H9 (cell line): ENCODE data around the gene GLB1L. TPM values are rescaled to one million over a fixed set of nuclear protein-coding genes. Genes with fewer than 3 reads are reported as not detected.

Source experiments
- DNase-seq: peaks from one replicate; pipeline ENCODE4 v3.0.0-alpha.2; 2017
- H2AFZ ChIP-seq: one replicate; pipeline ENCODE4 v1.6.1; 2013; ENCODE audit warnings: mild to moderate bottlenecking, low read length, control low read depth, moderate library complexity
- H2AK5ac ChIP-seq: 2 replicates; pipeline ENCODE4 v1.6.1; 2013; ENCODE audit warnings: low read length, control low read depth, mixed read lengths; ENCODE audit not compliant: insufficient read length
- H2BK120ac ChIP-seq: one replicate; pipeline ENCODE4 v1.6.1; 2013; ENCODE audit warnings: low read depth, mild to moderate bottlenecking, low read length, control low read depth, inconsistent platforms; ENCODE audit not compliant: poor library complexity, severe bottlenecking
- H2BK12ac ChIP-seq: 2 replicates; pipeline ENCODE4 v1.6.1; 2013; ENCODE audit warnings: low read length, control low read depth, mixed read lengths, low read depth; ENCODE audit not compliant: insufficient read length
- H2BK15ac ChIP-seq: 2 replicates; pipeline ENCODE4 v1.6.1; 2013; ENCODE audit warnings: low read depth, low read length, control low read depth
- H2BK20ac ChIP-seq: one replicate; pipeline ENCODE4 v1.6.1; 2013; ENCODE audit warnings: low read depth, mild to moderate bottlenecking, low read length, control low read depth, inconsistent platforms; ENCODE audit not compliant: poor library complexity, severe bottlenecking
- H2BK5ac ChIP-seq: 2 replicates; pipeline ENCODE4 v1.6.1; 2013; ENCODE audit warnings: low read length, control low read depth, mixed read lengths; ENCODE audit not compliant: insufficient read length
- H3K14ac ChIP-seq: 2 replicates; pipeline ENCODE4 v1.6.1; 2013; ENCODE audit warnings: low read length, control low read depth; ENCODE audit not compliant: insufficient read depth
- H3K18ac ChIP-seq: 2 replicates; pipeline ENCODE4 v1.6.1; 2013; ENCODE audit warnings: low read depth, mild to moderate bottlenecking, mixed read lengths, low read length, control low read depth; ENCODE audit not compliant: insufficient read length
- H3K23ac ChIP-seq: 2 replicates; pipeline ENCODE4 v1.6.1; 2013; ENCODE audit warnings: low read length, control low read depth, mixed read lengths, low read depth; ENCODE audit not compliant: insufficient read length
- H3K23me2 ChIP-seq: 2 replicates; pipeline ENCODE4 v1.6.1; 2013; ENCODE audit warnings: low read depth, mild to moderate bottlenecking, mixed read lengths, low read length, control low read depth; ENCODE audit not compliant: insufficient read length, poor library complexity, severe bottlenecking
- H3K27ac ChIP-seq: 2 replicates; pipeline ENCODE4 v1.5.1; 2013; ENCODE audit warnings: low read length, control low read depth, mixed read lengths, low read depth; ENCODE audit not compliant: insufficient read length
- H3K27me3 ChIP-seq: 2 replicates; pipeline ENCODE4 v1.6.1; 2013; ENCODE audit warnings: low read length, control low read depth, inconsistent platforms; ENCODE audit not compliant: insufficient read depth
- H3K4ac ChIP-seq: 2 replicates; pipeline ENCODE4 v1.6.1; 2013; ENCODE audit warnings: low read depth, mild to moderate bottlenecking, control low read depth, inconsistent platforms, low read length, moderate library complexity
- H3K4me1 ChIP-seq: 2 replicates; pipeline ENCODE4 v1.6.1; 2013; ENCODE audit warnings: low read length, control low read depth, inconsistent platforms; ENCODE audit not compliant: insufficient read depth
- H3K4me2 ChIP-seq: 2 replicates; pipeline ENCODE4 v1.6.1; 2013; ENCODE audit warnings: low read length, control low read depth, mixed read lengths; ENCODE audit not compliant: insufficient read length, insufficient read depth
- H3K56ac ChIP-seq: 2 replicates; pipeline ENCODE4 v1.6.1; 2013; ENCODE audit warnings: low read depth, mild to moderate bottlenecking, mixed read lengths, low read length, control low read depth; ENCODE audit not compliant: insufficient read length
- H3K79me1 ChIP-seq: 2 replicates; pipeline ENCODE4 v1.6.1; 2013; ENCODE audit warnings: low read depth, mild to moderate bottlenecking, moderate library complexity, low read length, control low read depth, inconsistent platforms; ENCODE audit not compliant: insufficient read depth, poor library complexity, severe bottlenecking
- H3K79me2 ChIP-seq: 2 replicates; pipeline ENCODE4 v1.6.1; 2013; ENCODE audit warnings: low read length, control low read depth, inconsistent platforms; ENCODE audit not compliant: insufficient read depth
- H3K9ac ChIP-seq: 2 replicates; pipeline ENCODE4 v1.6.1; 2013; ENCODE audit warnings: low read length, control low read depth, mixed read lengths; ENCODE audit not compliant: insufficient read length; ENCODE audit errors: extremely low read depth
- H3K9me3 ChIP-seq: one replicate; pipeline ENCODE4 v1.6.1; 2013; ENCODE audit warnings: low read depth, low read length, inconsistent platforms; ENCODE audit not compliant: control insufficient read depth
- H3T11ph ChIP-seq: one replicate; pipeline ENCODE4 v1.6.1; 2013; ENCODE audit warnings: mild to moderate bottlenecking, low read length, control low read depth, inconsistent platforms
- H4K20me1 ChIP-seq: one replicate; pipeline ENCODE4 v1.6.1; 2013; ENCODE audit not compliant: control insufficient read depth, insufficient read length, insufficient read depth
- H4K5ac ChIP-seq: 2 replicates; pipeline ENCODE4 v1.6.1; 2013; ENCODE audit warnings: low read depth, mild to moderate bottlenecking, mixed read lengths, low read length, control low read depth; ENCODE audit not compliant: insufficient read length
- H4K8ac ChIP-seq: replicated peaks from 2 replicates; pipeline ENCODE4 v1.6.1; 2013; ENCODE audit warnings: low read length, control low read depth, mixed read lengths, low read depth; ENCODE audit not compliant: insufficient read length
- H4K91ac ChIP-seq: 2 replicates; pipeline ENCODE4 v1.6.1; 2013; ENCODE audit warnings: low read depth, mild to moderate bottlenecking, moderate library complexity, mixed read lengths, low read length, control low read depth; ENCODE audit not compliant: insufficient read length
- H3K27ac Mint-ChIP-seq, 3 experiments: 2 replicates in 2 of 3; 3 replicates in 1 of 3; pipeline ENCODE4 v1.8.0; 2020 to 2021; ENCODE audit warnings: mixed read lengths in 3 of 3, mild to moderate bottlenecking in 1 of 3, moderate library complexity in 1 of 3
- H3K27me3 Mint-ChIP-seq: 2 replicates; pipeline ENCODE4 v1.8.0; 2021; ENCODE audit warnings: low read depth, mild to moderate bottlenecking, moderate library complexity, mixed read lengths
- H3K36me3 Mint-ChIP-seq, 3 experiments: 2 replicates in 2 of 3; 3 replicates in 1 of 3; pipeline ENCODE4 v1.8.0; 2020 to 2021; ENCODE audit warnings: low read depth in 3 of 3, mixed read lengths in 3 of 3; ENCODE audit not compliant: insufficient read depth in 1 of 3
- H3K4me1 Mint-ChIP-seq, 2 experiments: 2 replicates each; pipeline ENCODE4 v1.8.0; 2020; ENCODE audit warnings: mixed read lengths in 2 of 2
- H3K4me3 Mint-ChIP-seq, 2 experiments: 2 replicates in 1 of 2; 3 replicates in 1 of 2; pipeline ENCODE4 v1.8.0; 2020 to 2021; ENCODE audit warnings: mild to moderate bottlenecking in 2 of 2, mixed read lengths in 2 of 2, moderate library complexity in 1 of 2
- H3K9me3 Mint-ChIP-seq, 2 experiments: 2 replicates in 1 of 2; 3 replicates in 1 of 2; pipeline ENCODE4 v1.8.0; 2020; ENCODE audit warnings: mild to moderate bottlenecking in 2 of 2, mixed read lengths in 2 of 2, moderate library complexity in 1 of 2
- CTCF ChIP-seq: fragments of 200-600 bp; sonication (generic); conservative IDR thresholded peaks from 3 replicates; pipeline ENCODE4 v1.8.0; 2021; ENCODE audit warnings: antibody characterized with exemption, mild to moderate bottlenecking
- WGBS: extraction: QIAGEN DNeasy Blood & Tissue Kit; methylation state at CpG from one replicate; pipeline ENCODE4 v1.1.7; 2013; ENCODE audit warnings: missing lambda C conversion rate, low lambda C conversion rate, mixed read lengths; ENCODE audit not compliant: insufficient read length; ENCODE audit errors: extremely low coverage; 5-methylcytosine and 5-hydroxymethylcytosine counted together
- total RNA-seq: library from RNA; stranded (reverse); gene quantifications from 2 replicates; pipeline ENCODE4 v1.2.1, GENCODE V29; 2021

Gene GLB1L
- total RNA-seq, 1 experiment from 2014 or later, result 6.5 TPM

GRCh38 chr2:219199470-219200211 lies 45.6 kb downstream of the GLB1L start:
- TF ChIP-seq CTCF, result no peak
- Histone ChIP-seq H3T11ph (no peak overlapping the region), H2AFZ (no peak overlapping the region), H3K4ac (no peak overlapping the region), H2BK12ac (no peak overlapping the region), H4K8ac (no peak overlapping the region), H4K91ac (no peak overlapping the region), H2BK15ac (no peak overlapping the region), H3K9ac (no peak overlapping the region), H3K79me1 (no peaks in the 10 kb centered on the region), H3K23me2 (no peaks in the 10 kb centered on the region), H3K23ac (no peak overlapping the region), H4K20me1 (no peaks in the 10 kb centered on the region), H2BK120ac (no peak overlapping the region), H3K27ac (no peak overlapping the region), H3K4me2 (no peak overlapping the region), H3K27me3 (no peaks in the 10 kb centered on the region), H3K18ac (peak overlapping the region; percentile 25), H3K9me3 (no peaks in the 10 kb centered on the region), H2AK5ac (peak overlapping the region; percentile 80), H3K14ac (no peak overlapping the region), H2BK5ac (no peak overlapping the region), H4K5ac (no peak overlapping the region), H2BK20ac (no peak overlapping the region), H3K4me1 (no peaks in the 10 kb centered on the region), H3K56ac (no peak overlapping the region), H3K79me2 (no peaks in the 10 kb centered on the region)
- no CpG with 5 or more reads among the region's 12 CpGs for WGBS
- Mint-ChIP-seq H3K4me1 (peaks cover 11 to 20% of the 10 kb centered on the region in 2 experiments), H3K27ac (no peak overlapping the region; a peak in 1 of 7 replicates), H3K36me3 (peaks cover 2 to 4% (median 3%) of the 10 kb centered on the region in 3 experiments; a peak in 4 of 7 replicates), H3K9me3 (peaks cover 6 to 7% of the 10 kb centered on the region in 2 experiments; a peak in 4 of 5 replicates), H3K4me3 (peak overlapping the region in 1 of 2 experiments; percentile 18; a peak in 1 of 5 replicates), H3K27me3 (peaks cover 19% of the 10 kb centered on the region)
- no peak for DNase-seq
